HG03521 (cell line): Measurements from ENCODE around the gene SELPLG.
"Not testable (repeated sequence)": the region's sequence is repeated elsewhere in the genome, so short reads cannot be mapped to it uniquely, and the experiment has no call there.

Source experiments
- ATAC-seq: cut with Tn5 transposase; IDR thresholded peaks from one replicate; pipeline ENCODE4 v1.9.1; 2021; ENCODE audit warnings: mild to moderate bottlenecking, moderate library complexity; ENCODE audit not compliant: unreplicated experiment

The SELPLG gene

GRCh38 chr12:108638997-108639822 is 5.5 kb upstream of the SELPLG start:
- ATAC-seq = no peak

- no peak for ATAC-seq
Measured at GRCh38 chr12:108638141-108638827, 4.6 kb upstream of the SELPLG start.

GRCh38 chr12:108637222-108637971 is 3.7 kb upstream of the SELPLG start:
- ATAC-seq = no peak

GRCh38 chr12:108635997-108636808 is 2.5 kb upstream of the SELPLG start:
- no peak for ATAC-seq

- ATAC-seq = peak; percentile 42
Measured at GRCh38 chr12:108635201-108635996, 1.7 kb upstream of the SELPLG start.

GRCh38 chr12:108634341-108634751 is 652 bp upstream of the SELPLG start:
- no peak for ATAC-seq

GRCh38 chr12:108633081-108633533 is 587 bp downstream of the SELPLG start:
- no peak for ATAC-seq

GRCh38 chr12:108631261-108631660 is 2.4 kb downstream of the SELPLG start:
- ATAC-seq = not testable (repeated sequence)

- ATAC-seq = no peak
Measured at GRCh38 chr12:108630481-108631207, 3.0 kb downstream of the SELPLG start.

GRCh38 chr12:108629824-108630476 is 3.7 kb downstream of the SELPLG start:
- ATAC-seq = no peak

GRCh38 chr12:108629151-108629550 is 4.5 kb downstream of the SELPLG start:
- no peak for ATAC-seq

GRCh38 chr12:108627134-108627920 is 6.4 kb downstream of the SELPLG start:
- ATAC-seq = no peak

- ATAC-seq = no peak
Measured at GRCh38 chr12:108625228-108625627, 8.5 kb downstream of the SELPLG start.

GRCh38 chr12:108623577-108623976 is 10.1 kb downstream of the SELPLG start:
- ATAC-seq = no peak

GRCh38 chr12:108622921-108623514 is 10.7 kb downstream of the SELPLG start:
- no peak for ATAC-seq

GRCh38 chr12:108622421-108622820 is 11.3 kb downstream of the SELPLG start:
- ATAC-seq = no peak

- no peak for ATAC-seq
Measured at GRCh38 chr12:108621161-108621560, 12.5 kb downstream of the SELPLG start.
